Body of pancreas (tissue), 4 donors: ENCODE data around the gene RAB21. TPM values are rescaled to one million over a fixed set of nuclear protein-coding genes. Genes with fewer than 3 reads are reported as not detected.

Source experiments
- ATAC-seq: fragments of 150-250 bp; one replicate; pipeline ENCODE4 v1.9.1; 2016
- DNase-seq, 4 donors: peaks; one replicate each; pipeline ENCODE4 v3.0.0-alpha.2; 2019
- H3K27ac ChIP-seq, 4 donors: fragments of 200-600 bp; sonication (generic); 1 replicate in 3 of 4; 2 replicates in 1 of 4; pipeline versions ENCODE4 v1.5.1 to v1.6.1; 2016 to 2019; ENCODE audit warnings: mild to moderate bottlenecking in 1 of 4, mixed read lengths in 1 of 4, moderate library complexity in 1 of 4
- H3K27me3 ChIP-seq, 2 donors: fragments of 200-600 bp; sonication (generic); one replicate each; pipeline ENCODE4 v1.6.0; 2016; ENCODE audit warnings: mild to moderate bottlenecking in 1 of 2
- H3K36me3 ChIP-seq, 2 donors: fragments of 200-600 bp; sonication (generic); replicated peaks in 1 of 2; 2 replicates each; pipeline ENCODE4 v1.5.1; 2016; ENCODE audit warnings: low read depth in 2 of 2; ENCODE audit not compliant: insufficient read depth in 1 of 2
- H3K4me1 ChIP-seq: fragments of 200-600 bp; sonication (generic); one replicate; pipeline ENCODE4 v1.6.0; 2016
- H3K4me3 ChIP-seq, 2 donors: fragments of 200-600 bp; sonication (generic); 1 replicate in 1 of 2; 2 replicates in 1 of 2; pipeline ENCODE4 v1.5.1; 2016 to 2019
- H3K9me3 ChIP-seq, 3 donors: fragments of 200-600 bp; sonication (generic); 1 replicate in 2 of 3; 2 replicates in 1 of 3; pipeline ENCODE4 v1.5.1; 2016
- CTCF ChIP-seq, 7 experiments: fragments of 450-650 bp in 4 of 7; fragments of 200-600 bp in 3 of 7; sonication (generic) in 3 of 7; IDR thresholded peaks; one replicate each; pipeline ENCODE4 v1.5.1; 2016 to 2019; ENCODE audit warnings: antibody characterized with exemption in 7 of 7
- POLR2A ChIP-seq, 3 donors: fragments of 450-650 bp; IDR thresholded peaks; one replicate each; pipeline ENCODE4 v1.6.1; 2016; ENCODE audit warnings: antibody characterized with exemption in 3 of 3, mild to moderate bottlenecking in 2 of 3
- WGBS, 2 donors: methylation state at CpG; one replicate each; pipeline ENCODE4 v1.1.5; 2017; 5-methylcytosine and 5-hydroxymethylcytosine counted together
- intact Hi-C: fragments of 100-400 bp; cut with DNase I; formaldehyde crosslinking; loops from one replicate; pipeline ENCODE4 v1.15.1; 2023
- total RNA-seq, 2 donors: library from RNA; depleted of rRNA; stranded (reverse); fragments of >200 nt; gene quantifications; one replicate each; pipeline ENCODE4 v1.1.0, GENCODE V29; 2016

The RAB21 gene
- total RNA-seq, 2 donors from 2014 or later: 4.3 to 4.4 TPM

GRCh38 chr12:71718611-71719010, 36.1 kb upstream of the RAB21 start:
- intact Hi-C loops: no loop called here
- Histone ChIP-seq H3K36me3 (no peaks in the 10 kb centered on the region), H3K9me3 (no peaks in the 10 kb centered on the region), H3K27ac (no peak overlapping the region), H3K27me3 (no peaks in the 10 kb centered on the region), H3K4me1 (no peaks in the 10 kb centered on the region), H3K4me3 (no peak overlapping the region)
- ATAC-seq: no peak
- no peak for DNase-seq
- TF ChIP-seq POLR2A (IDR thresholded peaks at IDR 0.05): no peak
- TF ChIP-seq CTCF (IDR thresholded peaks at IDR 0.05): no peak

- DNase-seq: peak in 1 of 4 donors; percentile 33
- Histone ChIP-seq H3K27me3 (no peaks in the 10 kb centered on the region), H3K4me3 (no peak overlapping the region), H3K36me3 (no peaks in the 10 kb centered on the region), H3K4me1 (no peaks in the 10 kb centered on the region), H3K27ac (no peak overlapping the region), H3K9me3 (no peaks in the 10 kb centered on the region)
- intact Hi-C loops: no loop called here
- ATAC-seq: peak; percentile 73
- 53 to 65% methylated on average over 5 of the region's 5 CpGs for WGBS, 2 donors
- no peak for TF ChIP-seq POLR2A (IDR thresholded peaks at IDR 0.05)
- TF ChIP-seq CTCF (IDR thresholded peaks at IDR 0.05): no peak
Measured at GRCh38 chr12:71719647-71720370, 34.9 kb upstream of the RAB21 start.

- Histone ChIP-seq H3K36me3 (no peaks in the 10 kb centered on the region), H3K9me3 (no peaks in the 10 kb centered on the region), H3K27ac (peak overlapping the region in 1 of 4 donors; percentile 7), H3K4me1 (no peaks in the 10 kb centered on the region), H3K27me3 (no peaks in the 10 kb centered on the region), H3K4me3 (no peak overlapping the region)
- 52 to 86% methylated on average over 4 of the region's 4 CpGs for WGBS, 2 donors
- peak; percentile 83 for ATAC-seq
- intact Hi-C loops: no loop called here
- peak; percentile 22 to 61 (median 38) for DNase-seq
- TF ChIP-seq POLR2A (IDR thresholded peaks at IDR 0.05) (no peak), CTCF (IDR thresholded peaks at IDR 0.05) (no peak)
Measured at GRCh38 chr12:71721783-71722505, 32.7 kb upstream of the RAB21 start.

- H3K27ac ChIP-seq: no peak overlapping the region
- H3K4me3 ChIP-seq: no peak overlapping the region
- ATAC-seq: no peak
- intact Hi-C loops: no loop called here
- H3K36me3 ChIP-seq: no peaks in the 10 kb centered on the region
- 83 to 86% methylated on average over 3 of the region's 3 CpGs for WGBS, 2 donors
- H3K27me3 ChIP-seq: no peaks in the 10 kb centered on the region
- no peak for TF ChIP-seq CTCF (IDR thresholded peaks at IDR 0.05)
- TF ChIP-seq POLR2A (IDR thresholded peaks at IDR 0.05): no peak
- no peak for DNase-seq
- H3K9me3 ChIP-seq: no peaks in the 10 kb centered on the region
- H3K4me1 ChIP-seq: no peaks in the 10 kb centered on the region
Measured at GRCh38 chr12:71725011-71725410, 29.7 kb upstream of the RAB21 start.
